HCT116 (cell line): ENCODE measurements around the gene EFS.

Source experiments
- EZH2 ChIP-seq: fragments of 200-600 bp; sonication (generic); IDR thresholded peaks from 2 replicates; pipeline ENCODE4 v1.6.1; 2017; ENCODE audit warnings: antibody characterized with exemption, mixed run types
- POLR2A ChIP-seq: IDR thresholded peaks from 2 replicates; pipeline ENCODE4 v1.7.0; 2011; ENCODE audit warnings: borderline replicate concordance; ENCODE audit not compliant: insufficient read depth, insufficient read length; ENCODE audit errors: extremely low read depth
- TF ChIP-seq, protein P1 (sequence below), 3 experiments: fragments of 200-600 bp in 1 of 3; sonication (generic) in 1 of 3; IDR thresholded peaks in 2 of 3; conservative IDR thresholded peaks in 1 of 3; 2 replicates each; pipeline ENCODE4 v1.5.1; 2012 to 2017; ENCODE audit warnings: low read depth in 2 of 3, low read length in 2 of 3, antibody characterized with exemption in 1 of 3, borderline replicate concordance in 1 of 3, control low read depth in 1 of 3, mild to moderate bottlenecking in 1 of 3, mixed read lengths in 1 of 3, mixed run types in 1 of 3, moderate library complexity in 1 of 3; ENCODE audit not compliant: insufficient read depth in 1 of 3

GRCh38 chr14:23405096-23405495 lies 40.1 kb upstream of the EFS start:
- TF ChIP-seq EZH2 (no peak), POLR2A (no peak)
- TF ChIP-seq, protein P1, sequence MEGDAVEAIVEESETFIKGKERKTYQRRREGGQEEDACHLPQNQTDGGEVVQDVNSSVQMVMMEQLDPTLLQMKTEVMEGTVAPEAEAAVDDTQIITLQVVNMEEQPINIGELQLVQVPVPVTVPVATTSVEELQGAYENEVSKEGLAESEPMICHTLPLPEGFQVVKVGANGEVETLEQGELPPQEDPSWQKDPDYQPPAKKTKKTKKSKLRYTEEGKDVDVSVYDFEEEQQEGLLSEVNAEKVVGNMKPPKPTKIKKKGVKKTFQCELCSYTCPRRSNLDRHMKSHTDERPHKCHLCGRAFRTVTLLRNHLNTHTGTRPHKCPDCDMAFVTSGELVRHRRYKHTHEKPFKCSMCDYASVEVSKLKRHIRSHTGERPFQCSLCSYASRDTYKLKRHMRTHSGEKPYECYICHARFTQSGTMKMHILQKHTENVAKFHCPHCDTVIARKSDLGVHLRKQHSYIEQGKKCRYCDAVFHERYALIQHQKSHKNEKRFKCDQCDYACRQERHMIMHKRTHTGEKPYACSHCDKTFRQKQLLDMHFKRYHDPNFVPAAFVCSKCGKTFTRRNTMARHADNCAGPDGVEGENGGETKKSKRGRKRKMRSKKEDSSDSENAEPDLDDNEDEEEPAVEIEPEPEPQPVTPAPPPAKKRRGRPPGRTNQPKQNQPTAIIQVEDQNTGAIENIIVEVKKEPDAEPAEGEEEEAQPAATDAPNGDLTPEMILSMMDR (IDR thresholded peaks at IDR 0.05 in 2 of 3, conservative IDR thresholded peaks at IDR 0.05 in 1 of 3; ENCODE audit: borderline replicate concordance in 1 of 3, insufficient read depth in 1 of 3, low read depth in 2 of 3, low read length in 2 of 3) = no peak
